K562 (cell line): ENCODE results near the gene NCOA6. TPM values are rescaled to one million over a fixed set of nuclear protein-coding genes. Genes with fewer than 3 reads are reported as not detected.

Experiments used
- ATAC-seq: fragments of 200-7000 bp; cut with Tn5 transposase; 3 replicates; pipeline ENCODE4 v1.9.1; 2020; ENCODE audit warnings: moderate library complexity
- BruUV-seq: library from RNA; stranded (reverse); fragments of 400-500 nt; replicated peaks from 2 replicates; lab custom pipeline; 2021; lab: Mats Ljungman, UMichigan
- CTCF ChIA-PET: fragments of 300-600 bp; formaldehyde crosslinking; extraction: SDS; loops from one replicate; lab custom pipeline; 2021; ENCODE audit warnings: low intra/inter-chr PET ratio; lab: Yijun Ruan, JAX
- POLR2A ChIA-PET: fragments of 300-600, 350-650 bp; sonication (Branson Sonifier 250); formaldehyde crosslinking; extraction: SDS; loops from one replicate; lab custom pipeline; 2021; ENCODE audit warnings: antibody characterized with exemption, inconsistent platforms; lab: Yijun Ruan, JAX
- DNase-seq, 4 experiments: peaks; one replicate each; pipeline versions ENCODE4 v3.0.0 to v3.0.0-alpha.2; 2011 to 2018; ENCODE audit warnings: low spot score in 3 of 4, mixed read lengths in 3 of 4; ENCODE audit errors: extremely low read depth in 1 of 4
- FAIRE-seq: peaks from 2 replicates; lab custom pipeline; 2011; peaks lifted over from hg19 to GRCh38; lab: Jason Lieb, UNC
- H2AFZ ChIP-seq: 2 replicates; pipeline ENCODE4 v1.6.0; 2011; ENCODE audit warnings: low read depth, low read length, control low read depth, inconsistent platforms
- H3K27ac ChIP-seq: fragments of 200-600 bp; 3 replicates; pipeline ENCODE4 v1.8.0; 2011; ENCODE audit warnings: low read depth, mild to moderate bottlenecking, control low read depth, inconsistent platforms, low read length, moderate library complexity, mixed read lengths; ENCODE audit errors: extremely low read depth
- H3K27me3 ChIP-seq, 2 experiments: fragments of 300-600 bp in 1 of 2; 2 replicates in 1 of 2; 3 replicates in 1 of 2; pipeline versions ENCODE4 v1.6.0 to v1.8.0; 2011; ENCODE audit warnings: inconsistent platforms in 2 of 2, low read length in 2 of 2, mild to moderate bottlenecking in 1 of 2, mixed read lengths in 1 of 2, moderate library complexity in 1 of 2; ENCODE audit not compliant: control insufficient read depth in 2 of 2, insufficient read depth in 2 of 2
- H3K36me3 ChIP-seq: fragments of 300-600 bp; 3 replicates; pipeline ENCODE4 v1.8.0; 2011; ENCODE audit warnings: mild to moderate bottlenecking, low read length, inconsistent platforms; ENCODE audit not compliant: control insufficient read depth, insufficient read depth
- H3K4me1 ChIP-seq, 2 experiments: fragments of 200-600 bp in 1 of 2; replicated peaks in 1 of 2; 2 replicates in 1 of 2; 3 replicates in 1 of 2; pipeline versions ENCODE4 v1.5.1 to v1.8.0; 2011; ENCODE audit warnings: inconsistent platforms in 2 of 2, low read length in 2 of 2, mild to moderate bottlenecking in 1 of 2, mixed read lengths in 1 of 2, moderate library complexity in 1 of 2; ENCODE audit not compliant: control insufficient read depth in 2 of 2, insufficient read depth in 2 of 2
- H3K4me2 ChIP-seq: 2 replicates; pipeline ENCODE4 v1.6.1; 2011; ENCODE audit warnings: low read length, control low read depth, inconsistent platforms, mixed read lengths; ENCODE audit not compliant: insufficient read depth
- H3K4me3 ChIP-seq: fragments of 200-600 bp; sonication (generic), shearing (Covaris generic); 2 replicates; pipeline ENCODE4 v1.5.1; 2016; ENCODE audit warnings: control low read depth, inconsistent platforms
- H3K79me2 ChIP-seq: fragments of 200-600 bp; 3 replicates; pipeline ENCODE4 v1.8.0; 2011; ENCODE audit warnings: low read length, inconsistent platforms; ENCODE audit not compliant: control insufficient read depth, insufficient read depth
- H3K9ac ChIP-seq, 2 experiments: 2 replicates each; pipeline versions ENCODE4 v1.6.0 to v1.6.1; 2011; ENCODE audit warnings: low read depth in 2 of 2, low read length in 2 of 2, control low read depth in 1 of 2, inconsistent platforms in 1 of 2, mild to moderate bottlenecking in 1 of 2, mixed read lengths in 1 of 2; ENCODE audit not compliant: insufficient read depth in 1 of 2
- H3K9me1 ChIP-seq: one replicate; pipeline ENCODE4 v1.6.0; 2011; ENCODE audit warnings: inconsistent platforms, mild to moderate bottlenecking, low read length, moderate library complexity; ENCODE audit not compliant: control insufficient read depth, insufficient read depth
- H3K9me3 ChIP-seq: replicated peaks from 2 replicates; pipeline ENCODE4 v1.5.1; 2011; ENCODE audit warnings: low read depth, low read length, inconsistent platforms; ENCODE audit not compliant: control insufficient read depth, insufficient read depth
- H4K20me1 ChIP-seq: replicated peaks from 2 replicates; pipeline ENCODE4 v1.6.1; 2011; ENCODE audit warnings: low read length, inconsistent platforms, mixed read lengths; ENCODE audit not compliant: control insufficient read depth, insufficient read depth
- ATF3 ChIP-seq, 2 experiments: fragments of 450-650 bp in 1 of 2; sonication (generic) in 1 of 2; formaldehyde crosslinking in 1 of 2; IDR thresholded peaks in 1 of 2; conservative IDR thresholded peaks in 1 of 2; 2 replicates each; pipeline versions ENCODE4 v1.6.1 to v1.8.1; 2016 to 2023; ENCODE audit warnings: mild to moderate bottlenecking in 2 of 2, moderate library complexity in 2 of 2, inconsistent platforms in 1 of 2, missing genetic modification reagents in 1 of 2
- MAX ChIP-seq: sonication (generic); formaldehyde crosslinking; IDR thresholded peaks from 2 replicates; pipeline ENCODE4 v1.9.0; 2022; ENCODE audit warnings: mild to moderate bottlenecking, missing genetic modification reagents
- MECOM ChIP-seq: fragments of 250-450 bp; sonication (Bioruptor Pico); IDR thresholded peaks from 2 replicates; pipeline ENCODE4 v1.8.0; 2022; ENCODE audit warnings: inconsistent platforms
- MTF1 ChIP-seq: fragments of 250-450 bp; sonication (Bioruptor Pico); IDR thresholded peaks from 2 replicates; pipeline ENCODE4 v1.9.0; 2021; ENCODE audit warnings: moderate library complexity, mild to moderate bottlenecking, inconsistent platforms, borderline replicate concordance
- NFRKB ChIP-seq: fragments of 450-650 bp; IDR thresholded peaks from 2 replicates; pipeline ENCODE4 v1.6.1; 2016; ENCODE audit warnings: low read depth
- SETDB1 ChIP-seq: IDR thresholded peaks from one replicate; pipeline ENCODE4 v1.6.1; 2012; ENCODE audit warnings: low read length, control low read depth, inconsistent platforms
- SP2 ChIP-seq: IDR thresholded peaks from 2 replicates; pipeline ENCODE4 v1.6.1; 2011; ENCODE audit warnings: mild to moderate bottlenecking, low read depth, low read length, moderate library complexity; ENCODE audit not compliant: poor library complexity, severe bottlenecking; ENCODE audit errors: extremely low read depth
- THAP12 ChIP-seq: fragments of 250-450 bp; sonication (Bioruptor Pico); IDR thresholded peaks from 2 replicates; pipeline ENCODE4 v1.9.0; 2021; ENCODE audit warnings: mild to moderate bottlenecking, inconsistent platforms
- ZNF280B ChIP-seq: fragments of 250-450 bp; sonication (Bioruptor Pico); IDR thresholded peaks from 2 replicates; pipeline ENCODE4 v1.5.1; 2021; ENCODE audit warnings: mild to moderate bottlenecking
- ZNF75A ChIP-seq: fragments of 450-650 bp; formaldehyde crosslinking; IDR thresholded peaks from 2 replicates; pipeline ENCODE4 v1.4.0; 2020; ENCODE audit warnings: mild to moderate bottlenecking
- WGBS: fragments of 100-300 bp; shearing (Covaris generic); methylation state at CpG from one replicate; pipeline ENCODE4 v1.1.6; 2016; ENCODE audit warnings: low coverage, mixed read lengths; ENCODE audit not compliant: insufficient coverage; ENCODE audit errors: missing lambda C conversion rate; 5-methylcytosine and 5-hydroxymethylcytosine counted together
- in situ Hi-C: fragments of 300-500 bp; cut with MboI; formaldehyde crosslinking; loops from 4 replicates; pipeline ENCODE4 v1.15.0; 2018; ENCODE audit warnings: inconsistent platforms, mixed read lengths
- intact Hi-C: fragments of 100-400 bp; cut with micrococcal nuclease; formaldehyde crosslinking; loops from 2 replicates; pipeline ENCODE4 v1.14.2; 2022
- polyA plus RNA-seq, 8 experiments: library from polyadenylated mRNA; depleted of rRNA in 4 of 8; stranded (reverse) in 5 of 8; unstranded in 3 of 8; fragments of >200 nt; fragmentation: Nextera tagmentation in 2 of 8; fragmentation: Illumina TruSeq in 1 of 8; extraction: Ambion mirVana in 2 of 8; extraction: Trizol in 1 of 8; gene quantifications; 2 replicates each; pipeline versions ENCODE4 v1.2.1 to v1.2.3, GENCODE V29; 2011 to 2014; ENCODE audit warnings: inconsistent platforms in 1 of 8, missing spikeins in 1 of 8
- total RNA-seq, 7 experiments: library from RNA; depleted of rRNA in 6 of 7; stranded (reverse); fragments of >200 nt in 6 of 7; fragmentation: Illumina TruSeq in 2 of 7; extraction: Trizol in 2 of 7; gene quantifications; 2 replicates each; pipeline versions ENCODE4 v1.2.1 to v1.2.3, GENCODE V29; 2011 to 2021; ENCODE audit warnings: low replicate concordance in 1 of 7

Gene NCOA6
- total and polyA plus RNA-seq, 9 of the 15 experiments (the other 6 are each of a cell fraction or from before 2014, with no cell fraction given): 6.1 to 25.0 (median 9.5) TPM

GRCh38 chr20:34774886-34775285 lies 50.6 kb downstream of the NCOA6 start (continued):
- TF ChIP-seq ZNF280B (CRISPR knock-in tag): no peak
- TF ChIP-seq MTF1 (CRISPR knock-in tag): no peak
- TF ChIP-seq, all 486 proteins: peak for 0

- peaks cover 44% of the 10 kb centered on the region for H3K36me3 ChIP-seq
- no peaks in the 10 kb centered on the region for H3K9me1 ChIP-seq
- WGBS: 85% methylated on average over 3 of the region's 3 CpGs
- H3K4me2 ChIP-seq: no peak overlapping the region
- FAIRE-seq: no peak
- intact Hi-C loops (no loop called here), in situ Hi-C loops (no loop called here)
- TF ChIP-seq MECOM (CRISPR knock-in tag): no peak
- TF ChIP-seq NFRKB: no peak
- no peak for TF ChIP-seq SETDB1
- TF ChIP-seq MAX (CRISPR knock-in tag): no peak
- no peak for TF ChIP-seq SP2
- TF ChIP-seq ZNF75A (CRISPR knock-in tag): no peak
- TF ChIP-seq ATF3 (IDR thresholded peaks at IDR 0.05): no peak
- no peak for TF ChIP-seq ATF3 (CRISPR knock-in tag; conservative IDR thresholded peaks at IDR 0.05)
- no peak for TF ChIP-seq THAP12 (CRISPR knock-in tag)
- no peak overlapping the region for H3K9ac ChIP-seq
- H3K27me3 ChIP-seq: no peaks in the 10 kb centered on the region
- H3K27ac ChIP-seq: no peak overlapping the region
- ChIA-PET POLR2A (interaction anchor here (0.7 to 1.7 kb wide), 2 partner anchors 18 to 61 kb away, joined by 3 to 5 read pairs; no protein-coding TSS in a partner anchor), CTCF (no interaction called here)
- H2AFZ ChIP-seq: no peak overlapping the region
- no TSS peak for BruUV-seq
- H3K4me1 ChIP-seq: peaks cover 0 to 3% of the 10 kb centered on the region in 2 experiments; a peak in 2 of 5 replicates
- H3K9me3 ChIP-seq: no peaks in the 10 kb centered on the region
- H3K79me2 ChIP-seq: no peaks in the 10 kb centered on the region
- H4K20me1 ChIP-seq: no peaks in the 10 kb centered on the region
- no peak overlapping the region for H3K4me3 ChIP-seq
- no peak for DNase-seq
- no peak for ATAC-seq
These were observed 51.0 kb downstream of the NCOA6 start for GRCh38 chr20:34774449-34774848.
